HG03097 (cell line): ENCODE data around the gene GCG.

Source experiments
- ATAC-seq: cut with Tn5 transposase; IDR thresholded peaks from one replicate; pipeline ENCODE4 v1.9.1; 2021; ENCODE audit not compliant: unreplicated experiment, low FRiP score

GCG gene

GRCh38 chr2:162152147-162152546 is at the start of gene GCG:
GCG (minus strand) TSS chr2:162152247; CDS start chr2:162149178, 3,069 bp downstream.
- ATAC-seq = no peak

- ATAC-seq = no peak
Measured at GRCh38 chr2:162200636-162201035, 48.6 kb upstream of the GCG start.

- ATAC-seq = no peak
Measured at GRCh38 chr2:162199913-162200312, 47.9 kb upstream of the GCG start.

- ATAC-seq = no peak
Measured at GRCh38 chr2:162198239-162198638, 46.2 kb upstream of the GCG start.

- ATAC-seq = no peak
Measured at GRCh38 chr2:162197069-162197825, 45.2 kb upstream of the GCG start.

- ATAC-seq = no peak
Measured at GRCh38 chr2:162196638-162197037, 44.6 kb upstream of the GCG start.

GRCh38 chr2:162188451-162188850 is 36.4 kb upstream of the GCG start:
- no peak for ATAC-seq

GRCh38 chr2:162185541-162186232 is 33.6 kb upstream of the GCG start:
- ATAC-seq = no peak

GRCh38 chr2:162184821-162185450 is 32.9 kb upstream of the GCG start:
- ATAC-seq = no peak

- ATAC-seq = no peak
Measured at GRCh38 chr2:162184359-162184758, 32.3 kb upstream of the GCG start.

GRCh38 chr2:162182395-162182794 is 30.3 kb upstream of the GCG start:
- ATAC-seq = no peak

GRCh38 chr2:162177301-162177700 is 25.3 kb upstream of the GCG start:
- ATAC-seq = no peak

- ATAC-seq = no peak
Measured at GRCh38 chr2:162175714-162176113, 23.7 kb upstream of the GCG start.

- no peak for ATAC-seq
Measured at GRCh38 chr2:162174746-162175145, 22.7 kb upstream of the GCG start.

- ATAC-seq = no peak
Measured at GRCh38 chr2:162172802-162173370, 20.8 kb upstream of the GCG start.

- ATAC-seq = no peak
Measured at GRCh38 chr2:162166745-162167144, 14.7 kb upstream of the GCG start.

GRCh38 chr2:162166174-162166573 is 14.1 kb upstream of the GCG start:
- ATAC-seq = no peak

GRCh38 chr2:162164802-162165201 is 12.8 kb upstream of the GCG start:
- no peak for ATAC-seq

GRCh38 chr2:162159446-162159845 is 7.4 kb upstream of the GCG start:
- no peak for ATAC-seq

GRCh38 chr2:162156149-162156548 is 4.1 kb upstream of the GCG start:
- no peak for ATAC-seq

- ATAC-seq = no peak
Measured at GRCh38 chr2:162155093-162155492, 3.0 kb upstream of the GCG start.
